DOHH2 (cell line): ENCODE results near the gene OTULINL.
"Not testable (repeated sequence)": the region's sequence is repeated elsewhere in the genome, so short reads cannot be mapped to it uniquely, and the experiment has no call there.

Source experiments
- H3F3A ChIP-seq: fragments of 200-600 bp; sonication (generic), shearing (Covaris generic); 2 replicates; pipeline ENCODE4 v1.6.0; 2016; ENCODE audit warnings: antibody characterized with exemption, mild to moderate bottlenecking; ENCODE audit not compliant: control insufficient read depth, insufficient read depth
- H3K27ac ChIP-seq: fragments of 200-600 bp; sonication (generic); 2 replicates; pipeline ENCODE4 v1.5.1; 2014; ENCODE audit warnings: low read depth, mild to moderate bottlenecking, low read length, moderate library complexity
- H3K27me3 ChIP-seq: fragments of 200-600 bp; sonication (generic); 2 replicates; pipeline ENCODE4 v1.6.1; 2014; ENCODE audit warnings: mild to moderate bottlenecking, low read length, mixed read lengths; ENCODE audit not compliant: control insufficient read depth
- H3K36me3 ChIP-seq: fragments of 200-600 bp; sonication (generic); 2 replicates; pipeline ENCODE4 v1.6.1; 2014; ENCODE audit warnings: mild to moderate bottlenecking, low read length, moderate library complexity, mixed read lengths; ENCODE audit not compliant: control insufficient read depth
- H3K4me1 ChIP-seq: fragments of 200-600 bp; sonication (generic); 2 replicates; pipeline ENCODE4 v1.6.1; 2014; ENCODE audit warnings: mild to moderate bottlenecking, low read length, mixed read lengths; ENCODE audit not compliant: control insufficient read depth
- H3K4me2 ChIP-seq: fragments of 200-600 bp; sonication (generic); 2 replicates; pipeline ENCODE4 v1.6.0; 2014; ENCODE audit warnings: mild to moderate bottlenecking, low read length, moderate library complexity
- H3K4me3 ChIP-seq: fragments of 200-600 bp; sonication (generic); 2 replicates; pipeline ENCODE4 v1.5.1; 2014; ENCODE audit warnings: mild to moderate bottlenecking, low read length, mixed read lengths
- H3K79me2 ChIP-seq: fragments of 200-600 bp; sonication (generic); 2 replicates; pipeline ENCODE4 v1.6.1; 2014; ENCODE audit warnings: mild to moderate bottlenecking, low read length, mixed read lengths; ENCODE audit not compliant: control insufficient read depth
- H3K9me2 ChIP-seq: fragments of 200-600 bp; sonication (generic); replicated peaks from 2 replicates; pipeline ENCODE4 v1.6.1; 2014; ENCODE audit warnings: mild to moderate bottlenecking, low read length, mixed read lengths; ENCODE audit not compliant: control insufficient read depth
- H3K9me3 ChIP-seq: fragments of 200-600 bp; sonication (generic); 2 replicates; pipeline ENCODE4 v1.6.1; 2014; ENCODE audit warnings: antibody characterized with exemption, low read length, mixed read lengths; ENCODE audit not compliant: control insufficient read depth, insufficient read depth
- H4K20me1 ChIP-seq: fragments of 200-600 bp; sonication (generic); 2 replicates; pipeline ENCODE4 v1.6.0; 2014; ENCODE audit warnings: low read depth, mild to moderate bottlenecking, antibody characterized with exemption, low read length, moderate library complexity; ENCODE audit not compliant: control insufficient read depth, insufficient read depth
- CTCF ChIP-seq: fragments of 200-600 bp; sonication (generic); IDR thresholded peaks from one replicate; pipeline ENCODE4 v1.5.1; 2014; ENCODE audit warnings: antibody characterized with exemption, mild to moderate bottlenecking, low read depth, low read length; ENCODE audit not compliant: poor library complexity, severe bottlenecking
- EZH2phosphoT487 ChIP-seq: fragments of 200-600 bp; sonication (generic); IDR thresholded peaks from 2 replicates; pipeline ENCODE4 v1.6.1; 2017; ENCODE audit warnings: borderline replicate concordance, mild to moderate bottlenecking, antibody characterized with exemption, low read length, moderate library complexity, mixed read lengths

The OTULINL gene

GRCh38 chr5:14552017-14552416, 29.6 kb upstream of the OTULINL start:
- TF ChIP-seq CTCF (no peak), EZH2phosphoT487 (no peak)
- Histone ChIP-seq H3K9me2 (no peaks in the 10 kb centered on the region), H3K36me3 (no peaks in the 10 kb centered on the region), H3K27ac (no peak overlapping the region), H3K79me2 (no peaks in the 10 kb centered on the region), H3K4me3 (no peak overlapping the region), H3K4me2 (no peak overlapping the region), H3K27me3 (no peaks in the 10 kb centered on the region), H3K9me3 (no peaks in the 10 kb centered on the region), H4K20me1 (no peaks in the 10 kb centered on the region), H3K4me1 (no peaks in the 10 kb centered on the region), H3F3A (no peaks in the 10 kb centered on the region)

GRCh38 chr5:14554288-14554687, 27.3 kb upstream of the OTULINL start:
- not testable (repeated sequence) for H3K4me3 ChIP-seq, H3K27me3 ChIP-seq, H3K79me2 ChIP-seq, H3K4me1 ChIP-seq, H4K20me1 ChIP-seq, H3K27ac ChIP-seq, H3K4me2 ChIP-seq, H3K9me2 ChIP-seq, H3F3A ChIP-seq, H3K36me3 ChIP-seq, H3K9me3 ChIP-seq

- H4K20me1 ChIP-seq, result no peaks in the 10 kb centered on the region
- H3K9me3 ChIP-seq, result no peaks in the 10 kb centered on the region
- H3K4me2 ChIP-seq, result no peak overlapping the region
- no peaks in the 10 kb centered on the region for H3K4me1 ChIP-seq
- no peaks in the 10 kb centered on the region for H3K9me2 ChIP-seq
- no peak for TF ChIP-seq EZH2phosphoT487
- TF ChIP-seq CTCF, result no peak
- H3K27ac ChIP-seq, result no peak overlapping the region
- H3K27me3 ChIP-seq, result peaks cover 9% of the 10 kb centered on the region
- no peaks in the 10 kb centered on the region for H3F3A ChIP-seq
- H3K4me3 ChIP-seq, result no peak overlapping the region
- no peaks in the 10 kb centered on the region for H3K36me3 ChIP-seq
- H3K79me2 ChIP-seq, result no peaks in the 10 kb centered on the region
Measured at GRCh38 chr5:14556015-14556414, 25.6 kb upstream of the OTULINL start.

- peaks cover 11% of the 10 kb centered on the region for H3K27me3 ChIP-seq
- no peak overlapping the region for H3K4me2 ChIP-seq
- H3K36me3 ChIP-seq, result no peaks in the 10 kb centered on the region
- H3K4me3 ChIP-seq, result no peak overlapping the region
- no peaks in the 10 kb centered on the region for H3K79me2 ChIP-seq
- no peaks in the 10 kb centered on the region for H3K4me1 ChIP-seq
- no peaks in the 10 kb centered on the region for H3K9me3 ChIP-seq
- no peak for TF ChIP-seq EZH2phosphoT487
- TF ChIP-seq CTCF, result no peak
- no peaks in the 10 kb centered on the region for H3F3A ChIP-seq
- H3K27ac ChIP-seq, result no peak overlapping the region
- no peaks in the 10 kb centered on the region for H3K9me2 ChIP-seq
- H4K20me1 ChIP-seq, result no peaks in the 10 kb centered on the region
Measured at GRCh38 chr5:14557203-14557770, 24.3 kb upstream of the OTULINL start.
